Ureter (tissue), 1 donor: ENCODE data around the gene CGB8. TPM values are rescaled to one million over a fixed set of nuclear protein-coding genes. Genes with fewer than 3 reads are reported as not detected.

Experiments used
- DNase-seq: peaks from one replicate; pipeline ENCODE4 v3.0.0-alpha.2; 2020; ENCODE audit warnings: low spot score
- total RNA-seq: library from RNA; stranded (reverse); gene quantifications from one replicate; pipeline ENCODE4 v1.2.4, GENCODE V29; 2023
- donor health status: DM: yes; HTN: yes; CAD: no.

CGB8 gene
- total RNA-seq, 1 donor from 2014 or later, result not detected

DNA sequence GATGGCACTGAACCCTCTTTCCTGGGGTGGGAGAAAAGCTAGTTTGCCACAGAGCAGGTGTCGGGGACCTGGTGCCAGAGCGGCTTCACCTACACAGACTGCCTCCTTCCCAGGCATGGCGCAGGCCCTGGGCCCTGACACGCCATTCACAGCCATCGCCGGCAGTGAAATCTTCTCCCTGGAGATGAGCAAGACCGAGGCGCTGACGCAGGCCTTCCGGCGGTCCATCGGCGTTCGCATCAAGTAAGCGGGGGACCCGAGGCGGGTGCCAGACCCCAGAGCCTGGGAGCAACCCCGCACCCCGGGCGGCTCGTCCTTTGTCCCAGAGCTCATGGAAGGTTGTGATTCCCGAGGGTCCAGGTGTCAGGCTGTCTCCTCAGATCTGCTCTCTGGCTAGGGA lies 42.0 kb downstream of the CGB8 start:
- DNase-seq, result no peak

DNA sequence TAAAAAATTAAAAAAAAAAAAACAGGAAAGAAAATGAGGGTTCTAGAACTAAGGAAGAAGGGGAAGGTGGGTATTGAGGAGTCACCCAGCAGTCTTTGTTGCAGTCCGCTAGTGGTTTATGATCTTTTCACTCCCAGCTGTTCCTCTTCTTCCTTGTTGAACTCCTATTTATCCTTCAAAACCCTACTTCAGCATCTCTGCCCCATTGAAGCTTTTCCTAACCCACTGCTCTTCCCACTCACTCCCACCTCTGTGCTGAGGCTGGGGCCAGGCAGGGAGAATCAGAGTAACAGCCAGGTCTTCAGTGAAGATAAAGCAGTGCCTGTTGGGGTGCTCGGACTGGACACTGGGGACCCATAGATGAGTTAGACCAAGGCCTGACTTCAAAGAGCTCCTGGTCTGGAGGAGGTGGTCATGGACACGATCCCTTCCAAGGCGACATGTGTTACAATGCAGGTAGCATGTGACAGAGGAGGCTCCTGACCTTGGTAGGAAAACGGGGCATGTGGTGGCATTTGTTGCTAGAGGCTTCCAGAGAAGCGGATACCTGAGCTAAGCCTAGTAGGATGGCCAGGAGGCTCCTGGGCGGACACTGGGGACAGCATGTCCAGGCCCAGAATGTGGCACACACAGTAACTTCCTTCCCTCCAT lies 43.8 kb downstream of the CGB8 start:
- no peak for DNase-seq

DNA sequence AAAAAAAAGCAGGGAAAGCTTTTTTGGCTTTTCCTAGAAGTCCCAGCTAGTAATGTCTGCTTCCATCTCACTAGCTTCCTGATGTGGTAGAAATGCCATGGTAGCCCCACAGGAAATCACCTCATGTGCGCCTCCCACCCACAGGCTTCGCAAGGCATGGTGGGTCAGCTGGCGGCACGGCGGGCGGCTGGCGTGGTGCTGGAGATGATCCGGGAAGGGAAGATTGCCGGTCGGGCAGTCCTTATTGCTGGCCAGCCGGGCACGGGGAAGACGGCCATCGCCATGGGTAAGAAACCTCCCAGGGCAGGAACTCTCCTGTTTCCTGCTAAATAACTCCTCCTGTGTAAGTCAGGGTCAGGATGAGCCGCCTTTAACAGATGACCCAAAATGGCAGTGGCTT lies 44.8 kb downstream of the CGB8 start:
- DNase-seq, result no peak

DNA sequence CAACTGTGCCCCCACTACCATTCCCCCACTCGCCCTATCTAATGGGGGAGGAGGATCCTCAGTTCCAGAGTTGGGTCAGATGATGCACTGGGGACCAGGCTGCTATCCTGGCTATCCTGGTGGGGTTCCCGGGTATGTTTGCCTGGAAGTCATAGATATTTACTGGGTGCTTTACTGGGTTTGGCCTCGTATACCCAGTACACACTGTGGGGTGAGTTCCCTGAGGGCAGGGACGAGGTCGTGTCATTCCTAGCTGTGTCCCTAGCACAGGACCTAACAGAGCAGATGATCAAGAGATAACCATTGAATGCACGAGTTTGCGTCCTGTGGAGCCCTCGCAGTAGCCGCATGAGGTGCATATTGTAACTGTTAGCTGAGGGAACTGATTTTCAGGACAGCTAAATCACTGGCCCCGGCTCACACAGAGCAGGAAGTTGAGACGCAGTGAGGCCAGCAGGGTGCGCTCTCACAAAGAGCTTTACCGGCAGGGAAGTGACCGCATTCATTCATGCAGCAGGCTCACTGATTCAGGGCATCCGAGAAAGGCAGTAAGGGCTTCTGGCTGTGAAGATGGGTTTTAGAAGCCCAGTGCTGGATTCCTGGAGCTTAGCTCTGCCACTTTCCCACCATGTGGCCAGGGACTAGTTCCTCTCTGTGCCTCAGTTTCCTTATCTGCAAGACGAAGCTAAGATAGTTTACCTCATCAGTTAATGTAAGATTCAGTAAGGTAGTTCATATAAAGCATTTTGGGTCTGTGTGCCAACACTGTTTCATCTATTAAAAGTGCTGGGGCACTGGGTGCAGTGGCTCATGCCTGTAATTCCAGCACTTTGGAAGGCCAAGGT lies 49.2 kb downstream of the CGB8 start:
- no peak for DNase-seq

DNA sequence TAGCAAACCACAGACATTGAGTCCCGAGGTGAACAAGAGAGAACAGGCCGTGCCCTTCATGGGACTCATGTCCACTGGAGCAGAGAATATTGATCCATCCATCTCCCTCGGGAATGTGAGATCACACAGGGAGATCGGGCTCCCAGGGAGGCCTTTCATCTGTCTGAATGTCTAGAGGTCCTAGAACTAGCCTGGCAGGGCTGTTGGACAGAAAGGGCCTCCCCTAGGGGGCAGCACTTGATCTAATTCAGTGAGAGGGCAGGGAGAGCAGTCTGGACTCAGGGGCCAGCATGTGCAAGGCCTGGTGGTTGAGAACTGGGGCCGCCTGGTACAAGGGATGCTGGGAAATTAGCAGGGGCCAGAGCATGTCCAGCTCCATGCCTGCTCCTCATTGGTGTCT lies 50.9 kb downstream of the CGB8 start:
- no peak for DNase-seq

Other genes with a start within 250 kb of the CGB8 start
- 170 TPM for gene BCAT2, start 238.1 kb downstream of the CGB8 start, total RNA-seq
- gene HSD17B14, start 212.6 kb downstream of the CGB8 start, total RNA-seq, result 24.4 TPM
- 23.0 TPM for gene PLEKHA4, start 180.5 kb downstream of the CGB8 start, total RNA-seq
- 56.2 TPM for gene PPP1R15A, start 176.7 kb downstream of the CGB8 start, total RNA-seq
- not detected for gene TULP2, start 150.4 kb downstream of the CGB8 start, total RNA-seq
- 232 TPM for gene NUCB1, start 148.8 kb downstream of the CGB8 start, total RNA-seq
- gene DHDH, start 115.4 kb downstream of the CGB8 start, total RNA-seq, result not detected
- 79.9 TPM for gene BAX, start 94.2 kb downstream of the CGB8 start, total RNA-seq
- gene FTL, start 83.8 kb downstream of the CGB8 start, total RNA-seq, result 1,526 TPM
- gene GYS1, start 55.8 kb downstream of the CGB8 start, total RNA-seq, result 73.8 TPM
- 66.7 TPM for gene RUVBL2, start 55.2 kb downstream of the CGB8 start, total RNA-seq
- gene LHB, start 32.0 kb downstream of the CGB8 start, total RNA-seq, result not detected
- not detected for gene CGB3, start 24.8 kb downstream of the CGB8 start, total RNA-seq
- gene CGB2, start 17.2 kb downstream of the CGB8 start, total RNA-seq, result not detected
- not detected for gene CGB1, start 12.2 kb downstream of the CGB8 start, total RNA-seq
- gene CGB5, start 5.3 kb downstream of the CGB8 start, total RNA-seq, result 1.1 TPM
- gene CGB7, start 8.6 kb upstream of the CGB8 start, total RNA-seq, result 3.2 TPM
- gene NTF4, start 15.7 kb upstream of the CGB8 start, total RNA-seq, result 20.6 TPM
- gene KCNA7, start 23.6 kb upstream of the CGB8 start, total RNA-seq, result not detected
- gene SNRNP70, start 36.3 kb upstream of the CGB8 start, total RNA-seq, result 256 TPM
- 10.4 TPM for gene LIN7B, start 65.3 kb upstream of the CGB8 start, total RNA-seq
- gene C19orf73, start 70.0 kb upstream of the CGB8 start, total RNA-seq, result 2.4 TPM
- 9.0 TPM for gene PPFIA3, start 70.4 kb upstream of the CGB8 start, total RNA-seq
- 5.1 TPM for gene HRC, start 106.3 kb upstream of the CGB8 start, total RNA-seq
- gene TRPM4, start 108.7 kb upstream of the CGB8 start, total RNA-seq, result 110 TPM